Measurements from ENCODE around the gene IPO8.

DNA sequence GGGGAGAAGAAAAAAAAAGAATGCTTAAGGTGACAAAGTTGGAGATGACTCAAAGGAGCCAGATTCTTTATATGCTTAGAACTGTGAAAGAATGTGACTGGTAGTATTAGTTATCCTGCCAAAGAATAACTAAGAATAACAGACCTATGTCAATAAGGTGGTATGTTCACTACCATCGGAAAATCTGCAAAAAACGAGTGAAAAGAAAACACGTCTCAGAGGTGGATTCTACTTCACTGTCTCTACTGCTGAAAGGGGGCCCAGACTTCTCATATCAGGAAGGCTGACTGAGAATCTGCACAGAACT lies 64.7 kb downstream of the IPO8 start:
- TF ChIP-seq POLR2AphosphoS5 (IDR thresholded peaks at IDR 0.05; ENCODE audit: low read depth, low read length) (no peak), TAF1 (IDR thresholded peaks at IDR 0.05; ENCODE audit: borderline replicate concordance, insufficient read depth, low read length) (no peak), FOXP2 (optimal IDR thresholded peaks at IDR 0.05; ENCODE audit: borderline replicate concordance, extremely low read depth, extremely low read length, insufficient read depth) (no peak), SIN3A (IDR thresholded peaks at IDR 0.05; ENCODE audit: borderline replicate concordance, insufficient read depth, low read length) (no peak)
- TF ChIP-seq, protein P1, sequence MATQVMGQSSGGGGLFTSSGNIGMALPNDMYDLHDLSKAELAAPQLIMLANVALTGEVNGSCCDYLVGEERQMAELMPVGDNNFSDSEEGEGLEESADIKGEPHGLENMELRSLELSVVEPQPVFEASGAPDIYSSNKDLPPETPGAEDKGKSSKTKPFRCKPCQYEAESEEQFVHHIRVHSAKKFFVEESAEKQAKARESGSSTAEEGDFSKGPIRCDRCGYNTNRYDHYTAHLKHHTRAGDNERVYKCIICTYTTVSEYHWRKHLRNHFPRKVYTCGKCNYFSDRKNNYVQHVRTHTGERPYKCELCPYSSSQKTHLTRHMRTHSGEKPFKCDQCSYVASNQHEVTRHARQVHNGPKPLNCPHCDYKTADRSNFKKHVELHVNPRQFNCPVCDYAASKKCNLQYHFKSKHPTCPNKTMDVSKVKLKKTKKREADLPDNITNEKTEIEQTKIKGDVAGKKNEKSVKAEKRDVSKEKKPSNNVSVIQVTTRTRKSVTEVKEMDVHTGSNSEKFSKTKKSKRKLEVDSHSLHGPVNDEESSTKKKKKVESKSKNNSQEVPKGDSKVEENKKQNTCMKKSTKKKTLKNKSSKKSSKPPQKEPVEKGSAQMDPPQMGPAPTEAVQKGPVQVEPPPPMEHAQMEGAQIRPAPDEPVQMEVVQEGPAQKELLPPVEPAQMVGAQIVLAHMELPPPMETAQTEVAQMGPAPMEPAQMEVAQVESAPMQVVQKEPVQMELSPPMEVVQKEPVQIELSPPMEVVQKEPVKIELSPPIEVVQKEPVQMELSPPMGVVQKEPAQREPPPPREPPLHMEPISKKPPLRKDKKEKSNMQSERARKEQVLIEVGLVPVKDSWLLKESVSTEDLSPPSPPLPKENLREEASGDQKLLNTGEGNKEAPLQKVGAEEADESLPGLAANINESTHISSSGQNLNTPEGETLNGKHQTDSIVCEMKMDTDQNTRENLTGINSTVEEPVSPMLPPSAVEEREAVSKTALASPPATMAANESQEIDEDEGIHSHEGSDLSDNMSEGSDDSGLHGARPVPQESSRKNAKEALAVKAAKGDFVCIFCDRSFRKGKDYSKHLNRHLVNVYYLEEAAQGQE (IDR thresholded peaks at IDR 0.05; ENCODE audit: insufficient read depth in 1 of 2, low read depth in 2 of 2, low read length in 2 of 2), result no peak

All from PFSK-1 (cell line).